HEK293 (cell line): ENCODE data around the gene BIRC6.

ENCODE experiments used
- CTCF ChIA-PET: fragments of 350-600 bp; formaldehyde crosslinking; extraction: SDS; loops from one replicate; lab custom pipeline; 2021; ENCODE audit warnings: antibody characterized with exemption; lab: Yijun Ruan, JAX
- POLR2A ChIA-PET: fragments of 300-600 bp; formaldehyde crosslinking; extraction: SDS; loops from one replicate; lab custom pipeline; 2020; ENCODE audit warnings: antibody characterized with exemption, inconsistent platforms; lab: Yijun Ruan, JAX
- H3K27ac ChIP-seq: fragments of 200-500 bp; sonication (Bioruptor generic); 2 replicates; pipeline ENCODE4 v1.5.1; 2014; ENCODE audit warnings: low read depth, low read length, control low read depth, inconsistent platforms; ENCODE audit errors: extremely low read depth
- H3K36me3 ChIP-seq, 2 experiments: fragments of 200-500 bp in 1 of 2; sonication (Bioruptor generic) in 1 of 2; 1 replicate in 1 of 2; 2 replicates in 1 of 2; pipeline ENCODE4 v1.5.1; 2014 to 2017; ENCODE audit warnings: inconsistent platforms in 2 of 2, low read length in 2 of 2; ENCODE audit not compliant: control insufficient read depth in 2 of 2, insufficient read depth in 1 of 2
- H3K4me1 ChIP-seq: fragments of 200-500 bp; sonication (Bioruptor generic); 2 replicates; pipeline ENCODE4 v1.5.1; 2014; ENCODE audit warnings: mild to moderate bottlenecking, low read length, inconsistent platforms; ENCODE audit not compliant: control insufficient read depth, insufficient read depth
- H3K4me3 ChIP-seq: 2 replicates; pipeline ENCODE4 v1.5.1; 2011; ENCODE audit warnings: low read depth, mild to moderate bottlenecking, control low read depth, low read length, moderate library complexity
- H3K9me3 ChIP-seq: fragments of 200-500 bp; sonication (Bioruptor generic); 2 replicates; pipeline ENCODE4 v1.5.1; 2014; ENCODE audit warnings: low read depth, low read length, inconsistent platforms; ENCODE audit not compliant: control insufficient read depth, insufficient read depth
- GLIS2 ChIP-seq: fragments of 450-650 bp; formaldehyde crosslinking; IDR thresholded peaks from 2 replicates; pipeline ENCODE4 v1.5.1; 2016; ENCODE audit warnings: missing biosample characterization, missing genetic modification characterization
- KLF16 ChIP-seq: fragments of 450-650 bp; formaldehyde crosslinking; IDR thresholded peaks from 2 replicates; pipeline ENCODE4 v1.5.1; 2017; ENCODE audit warnings: missing biosample characterization, missing genetic modification characterization
- KLF9 ChIP-seq: fragments of 450-650 bp; formaldehyde crosslinking; IDR thresholded peaks from 2 replicates; pipeline ENCODE4 v1.5.1; 2016; ENCODE audit warnings: missing biosample characterization, missing genetic modification characterization, low read depth
- MZF1 ChIP-seq: fragments of 450-650 bp; formaldehyde crosslinking; IDR thresholded peaks from 2 replicates; pipeline ENCODE4 v1.5.1; 2017; ENCODE audit warnings: missing biosample characterization, missing genetic modification characterization, borderline replicate concordance
- PRDM4 ChIP-seq: fragments of 450-650 bp; formaldehyde crosslinking; IDR thresholded peaks from 2 replicates; pipeline ENCODE4 v1.5.1; 2017; ENCODE audit warnings: missing biosample characterization, missing genetic modification characterization
- RBAK ChIP-seq: fragments of 450-650 bp; formaldehyde crosslinking; IDR thresholded peaks from 2 replicates; pipeline ENCODE4 v1.5.1; 2016; ENCODE audit warnings: missing biosample characterization, missing genetic modification characterization
- SCRT1 ChIP-seq: fragments of 450-650 bp; formaldehyde crosslinking; IDR thresholded peaks from 2 replicates; pipeline ENCODE4 v1.5.1; 2016; ENCODE audit warnings: missing biosample characterization, missing genetic modification characterization, borderline replicate concordance
- SCRT2 ChIP-seq: fragments of 450-650 bp; formaldehyde crosslinking; IDR thresholded peaks from 2 replicates; pipeline ENCODE4 v1.5.1; 2016; ENCODE audit warnings: missing biosample characterization, missing genetic modification characterization
- ZNF324 ChIP-seq: fragments of 450-650 bp; formaldehyde crosslinking; IDR thresholded peaks from 2 replicates; pipeline ENCODE4 v1.5.1; 2016; ENCODE audit warnings: missing biosample characterization, missing genetic modification characterization
- ZNF394 ChIP-seq: fragments of 450-650 bp; formaldehyde crosslinking; IDR thresholded peaks from 2 replicates; pipeline ENCODE4 v1.5.1; 2016; ENCODE audit warnings: missing biosample characterization, missing genetic modification characterization, mild to moderate bottlenecking, moderate library complexity, borderline replicate concordance
- ZNF404 ChIP-seq: fragments of 450-650 bp; formaldehyde crosslinking; IDR thresholded peaks from 2 replicates; pipeline ENCODE4 v1.5.1; 2017; ENCODE audit warnings: missing biosample characterization, missing genetic modification characterization
- ZNF514 ChIP-seq: fragments of 450-650 bp; formaldehyde crosslinking; IDR thresholded peaks from 2 replicates; pipeline ENCODE4 v1.5.1; 2016; ENCODE audit warnings: missing biosample characterization, missing genetic modification characterization
- ZNF629 ChIP-seq: fragments of 450-650 bp; formaldehyde crosslinking; IDR thresholded peaks from 2 replicates; pipeline ENCODE4 v1.5.1; 2017; ENCODE audit warnings: missing biosample characterization, missing genetic modification characterization
- ZNF658 ChIP-seq: fragments of 450-650 bp; formaldehyde crosslinking; IDR thresholded peaks from 2 replicates; pipeline ENCODE4; 2016; ENCODE audit warnings: missing biosample characterization, missing genetic modification characterization
- ZNF677 ChIP-seq: fragments of 450-650 bp; IDR thresholded peaks from 2 replicates; pipeline ENCODE4 v1.5.0; 2018; ENCODE audit warnings: missing biosample characterization, mild to moderate bottlenecking, missing genetic modification characterization, moderate library complexity
- ZNF747 ChIP-seq: fragments of 450-650 bp; formaldehyde crosslinking; IDR thresholded peaks from 2 replicates; pipeline ENCODE4 v1.5.1; 2016; ENCODE audit warnings: missing biosample characterization, missing genetic modification characterization
- ZNF776 ChIP-seq: fragments of 450-650 bp; formaldehyde crosslinking; IDR thresholded peaks from 2 replicates; pipeline ENCODE4 v1.5.0; 2017; ENCODE audit warnings: missing biosample characterization, missing genetic modification characterization, borderline replicate concordance
- TF ChIP-seq, protein P1 (sequence below): fragments of 450-650 bp; formaldehyde crosslinking; IDR thresholded peaks from 2 replicates; pipeline ENCODE4 v1.5.1; 2017; ENCODE audit warnings: missing biosample characterization, missing genetic modification characterization
- TF ChIP-seq, protein P2 (sequence below): fragments of 450-650 bp; formaldehyde crosslinking; IDR thresholded peaks from 2 replicates; pipeline ENCODE4 v1.5.1; 2016; ENCODE audit warnings: missing biosample characterization, missing genetic modification characterization, borderline replicate concordance

The BIRC6 gene

GRCh38 chr2:32463110-32463509 is 106.3 kb downstream of the BIRC6 start:
- Histone ChIP-seq H3K9me3 (no peaks in the 10 kb centered on the region), H3K36me3 (peaks cover 30 to 43% of the 10 kb centered on the region in 2 experiments), H3K27ac (no peak overlapping the region), H3K4me1 (no peaks in the 10 kb centered on the region)
- POLR2A ChIA-PET: no interaction called here
- TF ChIP-seq, protein P1, sequence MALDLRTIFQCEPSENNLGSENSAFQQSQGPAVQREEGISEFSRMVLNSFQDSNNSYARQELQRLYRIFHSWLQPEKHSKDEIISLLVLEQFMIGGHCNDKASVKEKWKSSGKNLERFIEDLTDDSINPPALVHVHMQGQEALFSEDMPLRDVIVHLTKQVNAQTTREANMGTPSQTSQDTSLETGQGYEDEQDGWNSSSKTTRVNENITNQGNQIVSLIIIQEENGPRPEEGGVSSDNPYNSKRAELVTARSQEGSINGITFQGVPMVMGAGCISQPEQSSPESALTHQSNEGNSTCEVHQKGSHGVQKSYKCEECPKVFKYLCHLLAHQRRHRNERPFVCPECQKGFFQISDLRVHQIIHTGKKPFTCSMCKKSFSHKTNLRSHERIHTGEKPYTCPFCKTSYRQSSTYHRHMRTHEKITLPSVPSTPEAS (tag by site-specific recombination): no peak
- TF ChIP-seq KLF9 (tag by site-specific recombination) (no peak), GLIS2 (tag by site-specific recombination) (no peak), ZNF747 (no peak), MZF1 (tag by site-specific recombination) (no peak), SCRT2 (tag by site-specific recombination) (peak; percentile 94), RBAK (no peak), SCRT1 (tag by site-specific recombination) (peak; percentile 79), ZNF394 (tag by site-specific recombination) (no peak)
- TF ChIP-seq, all 188 proteins: peak for 2
- no peak overlapping the region for H3K4me3 ChIP-seq
- CTCF ChIA-PET: no interaction called here

DNA sequence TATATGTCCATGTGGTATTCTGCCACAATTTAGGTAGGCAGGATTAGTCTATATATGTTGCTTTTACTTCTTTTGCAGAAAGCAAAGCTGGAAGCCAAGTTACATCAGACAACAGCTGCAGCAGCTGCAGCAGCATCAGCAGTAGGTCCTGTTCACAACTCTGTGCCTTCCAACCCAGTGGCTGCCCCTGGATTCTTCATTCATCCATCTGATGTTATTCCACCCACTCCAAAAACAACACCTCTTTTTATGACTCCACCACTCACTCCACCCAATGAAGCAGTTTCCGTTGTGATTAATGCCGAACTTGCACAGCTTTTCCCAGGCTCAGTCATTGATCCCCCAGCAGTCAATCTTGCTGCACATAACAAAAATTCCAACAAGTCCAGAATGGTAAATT is 107.6 kb downstream of the BIRC6 start:
- no peak overlapping the region for H3K4me3 ChIP-seq
- H3K36me3 ChIP-seq: peaks cover 41 to 55% of the 10 kb centered on the region in 2 experiments
- POLR2A ChIA-PET: no interaction called here
- no peaks in the 10 kb centered on the region for H3K4me1 ChIP-seq
- CTCF ChIA-PET: no interaction called here
- TF ChIP-seq ZNF404: no peak
- TF ChIP-seq ZNF658 (tag by site-specific recombination): no peak
- TF ChIP-seq PRDM4 (tag by site-specific recombination): no peak
- TF ChIP-seq ZNF629 (tag by site-specific recombination): no peak
- TF ChIP-seq, protein P2, sequence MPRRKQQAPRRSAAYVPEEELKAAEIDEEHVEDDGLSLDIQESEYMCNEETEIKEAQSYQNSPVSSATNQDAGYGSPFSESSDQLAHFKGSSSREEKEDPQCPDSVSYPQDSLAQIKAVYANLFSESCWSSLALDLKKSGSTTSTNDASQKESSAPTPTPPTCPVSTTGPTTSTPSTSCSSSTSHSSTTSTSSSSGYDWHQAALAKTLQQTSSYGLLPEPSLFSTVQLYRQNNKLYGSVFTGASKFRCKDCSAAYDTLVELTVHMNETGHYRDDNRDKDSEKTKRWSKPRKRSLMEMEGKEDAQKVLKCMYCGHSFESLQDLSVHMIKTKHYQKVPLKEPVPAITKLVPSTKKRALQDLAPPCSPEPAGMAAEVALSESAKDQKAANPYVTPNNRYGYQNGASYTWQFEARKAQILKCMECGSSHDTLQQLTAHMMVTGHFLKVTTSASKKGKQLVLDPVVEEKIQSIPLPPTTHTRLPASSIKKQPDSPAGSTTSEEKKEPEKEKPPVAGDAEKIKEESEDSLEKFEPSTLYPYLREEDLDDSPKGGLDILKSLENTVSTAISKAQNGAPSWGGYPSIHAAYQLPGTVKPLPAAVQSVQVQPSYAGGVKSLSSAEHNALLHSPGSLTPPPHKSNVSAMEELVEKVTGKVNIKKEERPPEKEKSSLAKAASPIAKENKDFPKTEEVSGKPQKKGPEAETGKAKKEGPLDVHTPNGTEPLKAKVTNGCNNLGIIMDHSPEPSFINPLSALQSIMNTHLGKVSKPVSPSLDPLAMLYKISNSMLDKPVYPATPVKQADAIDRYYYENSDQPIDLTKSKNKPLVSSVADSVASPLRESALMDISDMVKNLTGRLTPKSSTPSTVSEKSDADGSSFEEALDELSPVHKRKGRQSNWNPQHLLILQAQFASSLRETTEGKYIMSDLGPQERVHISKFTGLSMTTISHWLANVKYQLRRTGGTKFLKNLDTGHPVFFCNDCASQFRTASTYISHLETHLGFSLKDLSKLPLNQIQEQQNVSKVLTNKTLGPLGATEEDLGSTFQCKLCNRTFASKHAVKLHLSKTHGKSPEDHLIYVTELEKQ: no peak
- TF ChIP-seq ZNF324 (tag by site-specific recombination): no peak
- TF ChIP-seq ZNF677 (tag by site-specific recombination): no peak
- TF ChIP-seq ZNF776 (tag by site-specific recombination): no peak
- TF ChIP-seq KLF16 (tag by site-specific recombination): no peak
- no peak for TF ChIP-seq ZNF514 (tag by site-specific recombination)
- H3K9me3 ChIP-seq: no peaks in the 10 kb centered on the region
- H3K27ac ChIP-seq: no peak overlapping the region
